Heart left ventricle (tissue), 11 donors: ENCODE measurements around the gene CSF1R. TPM values are rescaled to one million over a fixed set of nuclear protein-coding genes. Genes with fewer than 3 reads are reported as not detected.

Experiments
- polyA plus RNA-seq, 2 donors: library from polyadenylated mRNA; stranded (reverse); fragments of 200-250 nt; gene quantifications; one replicate each; pipeline ENCODE4 v1.2.3, GENCODE V29; 2013
- total RNA-seq, 9 donors: library from RNA; depleted of rRNA in 2 of 9; stranded (reverse); fragments of >200 nt in 2 of 9; fragmentation: NEBNext Ultra II Directional in 3 of 9; extraction: Animal tissue kit (Norgen Biotek cat#: 25700) in 3 of 9; gene quantifications; one replicate each; pipeline versions ENCODE4 v1.1.0 to v1.2.4, GENCODE V29; 2016 to 2023
- donor health status: ischemic (EF 13 %, LVEDD 7.1; RV severe dilation, severe dysfunction).
- donor health status: healthy with polysubstance abuse.
- donor health status: DM: no; HTN: yes; CAD: no.
- donor health status: DM: no; HTN: no; CAD: no.
- donor health status: ischemic (EF 25% LVEDD 5.7; RV mildly dilated, moderate dysfunction).
- donor health status: healthy.
- donor health status: DM: yes; HTN: yes; CAD: no.
- donor health status: PGD.
- donor health status: nonischemic (EF 23%, LVEDD 6.1; RV moderate dilation, normal function).

CSF1R gene
- total and polyA plus RNA-seq, 11 donors = 5.0 to 143 (median 10.7) TPM

Other genes starting within 250 kb of the CSF1R start
- under 1 TPM in 8 of 9 donors, not detected in 1; 0.08 to 0.35 (median 0.13) TPM for gene PDE6A, start 141.8 kb downstream of the CSF1R start, total RNA-seq
- gene PDE6A, start 141.8 kb downstream of the CSF1R start, polyA plus RNA-seq = under 1 TPM; 0.04 to 0.08 TPM
- gene SLC26A2, start 125.8 kb downstream of the CSF1R start, total RNA-seq = 10 to 100 TPM in 1 of 9 donors, 1 to 10 TPM in 8; 3.5 to 14.7 (median 6.8) TPM
- 10 to 100 TPM in 1 of 2 donors, 1 to 10 TPM in 1; 1.5 to 22.1 TPM for gene SLC26A2, start 125.8 kb downstream of the CSF1R start, polyA plus RNA-seq
- 1 to 10 TPM; 1.3 to 4.3 (median 2.6) TPM for gene TIGD6, start 85.9 kb downstream of the CSF1R start, total RNA-seq
- 1 to 10 TPM; 2.3 to 3.0 TPM for gene TIGD6, start 85.9 kb downstream of the CSF1R start, polyA plus RNA-seq
- gene HMGXB3, start 85.8 kb downstream of the CSF1R start, total RNA-seq = 10 to 100 TPM; 12.4 to 25.9 (median 17.5) TPM
- gene HMGXB3, start 85.8 kb downstream of the CSF1R start, polyA plus RNA-seq = 10 to 100 TPM; 10.7 to 18.8 TPM
- gene PDGFRB, start 69.3 kb upstream of the CSF1R start, total RNA-seq = 100 to 1,000 TPM in 3 of 9 donors, 10 to 100 TPM in 6; 28.3 to 112 (median 45.6) TPM
- 10 to 100 TPM; 27.6 to 53.1 TPM for gene PDGFRB, start 69.3 kb upstream of the CSF1R start, polyA plus RNA-seq
- under 1 TPM in 2 of 9 donors, not detected in 7; 0.29 TPM for gene CDX1, start 80.2 kb upstream of the CSF1R start, total RNA-seq
- gene CDX1, start 80.2 kb upstream of the CSF1R start, polyA plus RNA-seq = under 1 TPM in 1 of 2 donors, not detected in 1; 0.17 TPM
- gene SLC6A7, start 103.5 kb upstream of the CSF1R start, total RNA-seq = not detected
- not detected for gene SLC6A7, start 103.5 kb upstream of the CSF1R start, polyA plus RNA-seq
- gene CAMK2A, start 203.2 kb upstream of the CSF1R start, total RNA-seq = 10 to 100 TPM in 8 of 9 donors, 1 to 10 TPM in 1; 4.8 to 26.0 (median 15.6) TPM
- 10 to 100 TPM in 1 of 2 donors, 1 to 10 TPM in 1; 3.2 to 15.2 TPM for gene CAMK2A, start 203.2 kb upstream of the CSF1R start, polyA plus RNA-seq
- under 1 TPM in 7 of 9 donors, not detected in 2; 0.12 to 0.95 (median 0.35) TPM for gene ARSI, start 216.4 kb upstream of the CSF1R start, total RNA-seq
- under 1 TPM in 1 of 2 donors, not detected in 1; 0.68 TPM for gene ARSI, start 216.4 kb upstream of the CSF1R start, polyA plus RNA-seq